Mesenteric fat pad (tissue), 1 donor: Measurements from ENCODE around the gene BCCIP. TPM values are rescaled to one million over a fixed set of nuclear protein-coding genes. Genes with fewer than 3 reads are reported as not detected.

Experiments used
- DNase-seq: peaks from one replicate; pipeline ENCODE4 v3.0.0-alpha.2; 2020; ENCODE audit warnings: low spot score
- total RNA-seq: library from RNA; stranded (reverse); fragmentation: NEBNext Ultra II Directional; extraction: Animal tissue kit (Norgen Biotek cat#: 25700); gene quantifications from one replicate; pipeline ENCODE4 v1.2.1, GENCODE V29; 2021
- donor health status: DM: yes; HTN: yes; CAD: no.

BCCIP gene
- total RNA-seq, 1 donor from 2014 or later: 57.7 TPM

DNA sequence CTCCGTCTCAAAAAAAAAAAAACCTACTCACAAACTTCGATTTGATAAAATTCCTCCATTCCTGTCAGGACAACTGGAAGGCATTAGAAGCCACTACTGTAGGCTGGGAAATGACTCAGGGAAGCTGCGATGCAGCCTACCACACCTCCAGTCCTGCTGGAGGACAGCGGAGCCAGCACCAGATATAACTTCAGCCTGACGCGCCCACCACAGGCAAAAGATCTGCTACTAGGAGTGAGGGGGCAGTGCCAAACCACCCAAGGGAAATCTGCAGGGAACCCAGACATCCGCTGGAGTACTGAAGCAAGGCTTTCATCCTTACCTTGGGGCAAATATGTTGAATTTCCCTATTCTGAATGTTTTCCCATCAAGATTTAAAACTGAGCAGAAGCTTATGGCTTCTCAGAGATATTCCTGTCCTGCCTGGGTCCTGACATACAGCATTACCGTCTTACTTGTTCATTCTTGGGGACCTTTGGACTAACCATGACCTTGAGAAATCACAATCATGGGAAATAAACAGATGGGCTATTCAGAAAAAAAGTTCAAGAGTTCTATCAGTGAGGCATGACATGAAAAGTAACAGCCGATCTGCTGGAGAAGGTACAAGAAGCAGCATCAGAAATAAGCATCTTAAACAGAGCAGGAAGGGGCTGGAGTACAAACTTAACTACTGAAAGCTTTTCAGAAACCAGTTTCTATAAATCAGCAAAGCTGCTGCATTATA, 20.4 kb downstream of the BCCIP start:
- no peak for DNase-seq

DNA sequence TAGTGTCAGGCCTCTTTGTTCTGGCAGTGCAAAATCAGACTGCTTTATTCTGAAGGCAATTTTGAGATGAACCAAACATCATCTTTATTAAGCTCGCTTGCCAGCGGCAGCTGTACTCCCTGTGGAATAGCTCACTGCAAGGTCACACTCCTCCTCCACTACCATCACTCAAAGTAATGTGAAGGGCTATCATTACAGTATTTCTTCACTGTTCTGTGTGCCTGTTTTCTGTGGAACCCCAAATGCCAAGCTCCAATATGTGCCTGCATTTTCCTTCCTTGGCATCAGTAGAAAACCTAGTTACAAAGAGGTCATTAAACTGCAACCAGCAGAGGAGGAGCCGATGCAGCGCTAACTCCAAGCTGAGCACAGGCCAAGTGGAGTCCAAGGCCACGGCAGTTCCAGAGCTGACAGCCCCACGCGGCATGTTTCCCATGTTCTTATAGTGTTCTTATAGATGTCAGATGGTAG, 21.4 kb downstream of the BCCIP start:
- no peak for DNase-seq

DNA sequence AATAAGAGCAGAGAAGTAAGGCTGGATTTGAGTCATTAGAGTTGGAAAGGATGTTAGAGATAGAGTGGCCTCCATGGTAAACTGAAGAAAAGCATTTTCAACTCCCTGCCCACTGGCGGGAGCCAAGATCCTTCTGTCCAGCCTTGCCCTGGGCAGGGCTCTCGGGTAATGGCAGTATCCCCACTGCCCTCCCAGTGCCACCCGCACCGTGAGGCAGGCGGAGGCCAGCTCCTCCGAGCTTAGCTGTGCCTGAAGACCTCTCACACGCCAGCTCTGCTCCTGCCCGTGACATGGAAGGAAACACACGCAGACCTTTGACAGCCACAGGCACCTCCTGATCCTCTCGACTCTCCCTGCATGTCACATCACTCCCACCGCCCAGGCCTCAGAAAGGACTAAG, 22.3 kb downstream of the BCCIP start:
- no peak for DNase-seq

DNA sequence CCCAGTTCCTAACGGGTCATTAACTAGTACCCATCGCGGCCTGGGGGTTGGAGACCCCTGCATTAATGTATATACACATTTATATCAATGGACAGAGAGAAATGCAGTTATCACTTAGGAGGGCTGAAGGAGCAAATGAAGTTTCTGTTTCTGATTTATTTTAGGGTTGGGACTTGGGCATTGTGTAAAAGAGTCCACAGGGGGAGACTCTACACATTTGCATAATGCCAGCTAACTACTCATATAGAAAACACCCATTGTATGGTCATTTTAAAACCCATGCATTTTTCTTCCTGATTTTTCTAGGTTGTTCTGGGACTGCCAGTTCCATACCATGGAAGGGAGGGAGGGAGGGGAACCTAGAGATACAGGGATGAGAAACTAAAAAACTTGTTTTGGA, 23.5 kb downstream of the BCCIP start:
- DNase-seq: no peak

DNA sequence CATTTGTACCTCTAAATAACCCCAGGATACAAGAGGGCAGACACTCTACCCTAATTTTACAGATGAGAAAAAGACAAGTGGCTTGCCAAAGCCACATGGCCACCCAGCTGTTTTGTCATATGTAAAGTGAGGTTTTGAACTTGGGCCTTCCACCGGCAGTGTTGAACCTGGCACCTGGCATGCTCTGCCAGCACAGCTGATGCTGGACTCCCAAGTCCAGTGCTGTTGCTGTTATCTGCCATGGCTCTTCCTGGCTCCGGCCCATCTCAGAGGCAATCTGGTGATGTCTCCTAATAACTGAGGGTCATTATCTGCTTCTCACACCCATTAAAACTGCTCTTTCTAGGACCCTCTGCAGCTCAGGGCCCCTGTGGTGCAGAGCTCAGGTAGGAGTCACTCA, 25.0 kb downstream of the BCCIP start:
- DNase-seq: no peak

DNA sequence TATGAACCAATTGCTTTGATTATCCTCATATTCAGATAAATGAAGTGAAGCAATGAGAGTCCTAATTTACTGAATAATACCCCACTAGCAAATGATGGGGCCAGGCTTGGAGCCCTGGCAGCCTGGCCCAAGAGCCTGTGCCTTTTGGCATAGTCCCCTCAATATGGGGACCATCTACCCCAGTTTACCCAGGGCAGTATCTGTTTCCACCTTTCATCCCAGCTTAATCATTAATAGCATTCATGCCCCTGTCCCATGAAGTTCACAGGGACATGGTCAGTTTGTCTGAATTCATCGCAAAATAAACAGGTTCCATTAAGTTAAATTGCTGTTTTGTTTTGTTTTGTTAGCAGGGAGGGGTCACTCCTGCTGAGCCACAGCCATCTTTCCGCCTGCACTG, 25.5 kb downstream of the BCCIP start:
- no peak for DNase-seq

DNA sequence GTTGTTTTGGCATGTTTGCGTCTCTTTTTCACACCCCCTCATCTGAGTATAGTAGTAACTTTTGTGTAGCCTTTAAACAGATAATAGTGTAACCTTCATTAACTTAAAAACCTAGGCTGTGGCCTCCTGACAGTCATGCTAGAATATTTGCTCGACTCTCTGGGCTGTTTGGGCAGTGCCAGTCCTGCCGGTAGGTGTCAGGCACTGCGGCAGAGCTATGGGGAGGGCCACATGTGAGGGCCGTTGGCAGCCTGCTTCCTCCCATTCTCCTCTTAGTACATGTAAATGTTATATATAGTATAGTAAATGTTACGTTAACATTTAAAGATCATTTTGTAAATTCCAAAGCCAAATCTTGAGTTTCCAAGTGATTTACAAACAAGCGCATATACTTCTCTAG, 26.1 kb downstream of the BCCIP start:
- no peak for DNase-seq

DNA sequence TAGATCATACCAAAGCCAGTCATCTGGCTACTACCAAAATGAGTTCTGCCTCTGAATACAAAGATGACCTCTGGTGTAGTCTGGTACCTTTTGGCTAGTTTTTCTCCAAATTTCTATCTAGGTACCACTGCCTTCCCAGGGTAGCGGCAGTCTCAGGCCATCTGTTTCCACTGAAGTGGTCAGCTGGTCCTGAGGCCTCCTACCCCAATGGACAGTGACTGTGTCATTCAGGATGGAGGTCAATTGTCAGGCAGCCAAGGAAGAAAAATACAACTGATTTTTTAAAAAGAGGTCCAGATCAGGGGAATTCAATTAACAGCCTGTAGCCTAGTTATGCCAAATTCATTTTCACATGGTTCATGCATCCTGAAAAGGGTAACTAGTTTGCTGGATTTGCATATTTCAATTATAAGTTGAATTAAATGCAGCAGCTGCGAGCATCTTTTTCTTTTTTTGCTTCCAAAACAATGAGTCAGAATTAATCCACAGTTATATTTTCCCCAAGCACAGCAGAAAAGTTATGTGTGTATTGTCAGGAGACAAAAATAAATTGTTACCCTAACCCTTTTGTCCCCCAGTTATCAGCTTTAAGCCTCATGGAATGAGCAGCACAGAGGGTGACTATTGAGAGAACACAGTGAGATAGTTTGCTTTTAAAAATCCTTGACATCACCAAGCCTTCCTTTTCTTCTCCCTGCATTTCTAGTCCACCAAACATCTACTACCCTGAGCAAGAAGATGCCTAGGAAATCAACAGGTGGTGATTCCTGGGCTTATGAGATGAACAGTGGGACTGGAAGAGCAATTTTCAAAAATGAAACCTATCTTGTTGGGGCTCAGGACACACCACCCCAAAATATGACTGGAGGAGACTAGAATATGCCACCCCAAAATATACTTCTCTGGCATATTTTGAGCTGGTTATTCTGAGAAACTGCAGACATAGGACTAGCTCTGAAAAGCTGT, 27.7 kb downstream of the BCCIP start:
- no peak for DNase-seq

DNA sequence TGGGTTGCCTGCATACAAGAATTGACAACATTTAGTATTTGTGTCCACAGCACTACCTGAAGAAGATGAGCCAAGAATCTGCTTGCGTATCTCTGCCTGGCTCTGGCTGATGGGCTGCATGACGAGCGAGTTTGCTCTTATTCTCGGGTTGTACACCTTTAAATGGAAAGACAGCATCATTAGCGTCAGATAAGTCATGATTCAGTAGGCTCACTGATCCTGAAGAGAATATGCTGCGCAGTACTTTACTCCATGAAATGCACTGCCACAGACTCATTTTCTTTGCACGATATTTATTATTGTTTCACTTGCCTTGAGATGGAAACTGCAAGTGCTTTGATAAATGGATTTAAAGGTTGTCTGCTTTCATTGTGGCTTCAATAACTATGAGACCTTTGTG, 29.1 kb downstream of the BCCIP start:
- DNase-seq: no peak

DNA sequence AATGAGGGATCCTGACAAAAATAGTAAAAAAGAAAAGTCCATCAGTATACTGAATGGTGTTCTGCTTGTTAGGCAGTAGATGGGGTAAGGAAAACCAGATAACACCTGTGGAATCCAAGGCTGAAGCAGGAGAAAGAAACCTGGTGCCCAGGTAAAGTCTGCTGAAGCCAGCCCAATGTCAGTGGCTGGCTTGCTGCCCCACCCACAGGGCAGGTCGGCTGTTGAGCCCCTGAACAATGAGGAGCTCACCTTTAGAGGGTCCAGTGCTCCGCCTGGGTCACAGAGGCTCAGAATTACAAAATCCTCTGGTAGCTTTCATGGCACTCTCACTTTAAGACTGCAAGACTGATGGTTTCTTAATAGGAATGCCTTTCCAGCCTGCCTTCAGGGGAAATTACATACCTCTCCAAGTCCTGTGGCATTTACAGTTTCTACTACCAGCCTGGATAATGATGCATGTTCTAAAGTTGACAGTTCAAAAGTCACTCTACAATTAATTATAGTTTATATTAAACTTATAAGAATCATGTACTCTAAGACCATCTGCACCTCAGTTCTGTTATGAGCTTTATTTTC, 33.9 kb downstream of the BCCIP start:
- DNase-seq: no peak

DNA sequence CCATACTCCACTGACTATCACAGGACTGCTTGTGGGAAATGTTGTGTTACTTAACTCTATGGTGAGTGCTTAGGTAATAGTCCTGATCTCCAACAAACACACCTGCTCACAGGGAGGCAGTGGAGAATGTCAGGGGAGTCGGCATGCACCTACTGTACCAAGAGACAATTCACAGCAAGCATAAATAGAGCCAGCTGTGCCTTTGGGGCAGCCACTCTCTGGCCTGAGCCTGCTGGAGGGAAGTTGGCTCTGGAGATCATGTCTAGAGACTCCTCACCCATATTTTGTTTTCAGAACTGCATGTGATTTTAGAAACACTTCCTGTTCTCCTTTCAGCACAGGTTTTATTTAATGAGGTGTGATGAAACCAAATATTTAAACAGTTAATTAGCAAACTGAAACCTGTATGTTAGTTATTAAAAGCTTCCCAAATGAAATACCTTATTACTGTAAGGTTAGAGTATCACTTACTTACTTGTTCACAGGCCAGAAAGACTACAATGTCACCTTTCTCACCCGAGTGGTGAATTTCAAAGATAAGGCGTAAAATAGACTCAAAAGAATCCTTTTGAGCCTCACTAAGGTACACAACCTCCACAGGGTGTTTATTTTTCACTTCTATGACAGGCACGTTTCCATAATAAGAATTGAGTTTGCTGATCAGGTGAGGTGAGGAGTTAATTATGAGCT, 35.9 kb downstream of the BCCIP start:
- DNase-seq: no peak

DNA sequence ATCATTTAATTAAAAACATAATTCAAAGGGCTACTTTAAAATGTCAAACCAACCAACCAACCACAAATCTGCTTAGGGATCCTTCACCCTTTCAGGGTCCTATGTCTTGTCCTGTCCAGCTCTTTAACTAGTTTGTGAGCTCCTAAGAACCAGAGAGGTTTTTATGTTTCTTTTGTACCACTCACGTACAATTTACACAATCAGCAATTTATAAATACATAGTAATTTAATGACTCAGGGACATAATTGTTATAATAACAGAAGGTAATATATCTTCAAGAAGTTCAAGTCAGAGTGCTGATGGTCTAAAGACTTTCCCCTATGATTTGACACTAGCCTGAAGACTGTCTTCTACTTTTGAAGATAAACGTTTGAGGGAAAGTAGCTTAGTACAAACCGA, 41.8 kb downstream of the BCCIP start:
- DNase-seq: no peak

DNA sequence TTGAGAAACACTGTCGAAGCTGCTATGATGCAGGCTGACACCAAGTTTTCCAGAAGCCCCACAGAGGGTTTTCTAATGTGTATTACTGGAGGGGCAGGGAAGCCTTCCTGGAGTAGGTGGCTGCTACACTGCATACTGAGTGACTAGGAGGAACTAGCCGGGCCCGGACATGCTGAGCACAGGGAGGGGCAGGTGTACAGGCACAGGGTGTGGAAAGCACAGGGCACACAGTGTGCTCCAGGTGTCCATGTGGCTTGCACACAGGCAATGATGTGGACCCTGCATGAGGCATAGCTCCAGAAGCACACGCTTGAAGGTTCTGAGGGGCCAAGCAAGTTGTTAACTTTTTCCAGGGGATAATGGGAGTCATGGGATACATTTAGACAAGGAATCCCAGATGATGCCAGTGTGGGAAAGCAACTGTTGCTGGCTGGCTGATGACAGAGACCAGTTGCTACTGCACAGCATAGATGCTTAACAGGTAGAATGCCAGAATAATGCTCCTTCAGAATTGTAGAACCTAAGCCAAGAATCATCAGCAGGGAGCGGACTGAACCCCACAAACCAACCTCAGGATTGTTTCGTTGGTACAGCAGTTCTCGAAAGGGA, 43.2 kb downstream of the BCCIP start:
- DNase-seq: no peak

DNA sequence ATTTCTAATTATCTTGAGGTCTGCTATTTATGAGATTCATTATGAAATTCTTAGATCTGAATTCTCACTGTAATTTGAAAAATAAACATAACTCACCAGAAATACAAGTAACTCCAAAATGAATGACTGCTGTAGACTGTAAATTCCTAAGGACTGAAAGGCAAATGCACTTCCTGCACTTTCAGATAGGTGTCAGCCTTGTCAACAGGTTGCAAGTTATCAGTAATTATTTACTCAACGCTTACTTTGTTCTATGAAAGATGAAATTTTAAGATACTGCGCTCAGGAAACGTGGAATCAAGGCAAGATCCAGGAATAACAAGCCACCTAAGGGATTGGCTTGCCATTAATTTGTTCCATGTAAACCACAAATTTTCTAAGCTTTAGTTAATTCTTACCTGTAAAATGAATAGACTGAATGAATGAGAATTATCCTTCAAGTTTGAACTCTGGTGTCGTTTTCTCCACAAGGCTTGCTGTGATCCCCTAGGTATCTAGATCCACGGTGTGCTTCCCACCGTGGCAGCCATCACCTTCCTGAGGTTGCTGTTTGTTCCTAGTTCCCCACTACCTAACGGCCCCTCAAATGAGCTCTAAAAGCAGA, 45.1 kb downstream of the BCCIP start:
- DNase-seq: no peak

DNA sequence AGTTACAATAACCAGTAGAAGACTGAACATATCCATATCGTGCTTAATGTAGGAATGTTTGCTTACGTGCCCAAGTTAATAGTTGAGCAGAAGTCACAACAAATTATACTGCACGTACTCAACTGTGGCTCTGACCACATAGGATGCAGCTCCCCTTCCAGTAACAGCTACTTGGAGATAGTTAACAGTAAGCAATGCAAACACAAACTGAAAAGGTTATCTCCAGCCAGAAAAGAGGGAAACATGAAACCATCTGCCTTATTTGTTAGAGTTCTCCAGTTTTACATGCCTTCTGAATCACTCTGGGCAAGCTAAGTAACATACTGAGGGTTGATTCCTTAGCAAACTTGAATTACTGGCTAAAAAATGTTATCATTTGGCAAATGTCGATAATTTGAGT, 48.0 kb downstream of the BCCIP start:
- no peak for DNase-seq

DNA sequence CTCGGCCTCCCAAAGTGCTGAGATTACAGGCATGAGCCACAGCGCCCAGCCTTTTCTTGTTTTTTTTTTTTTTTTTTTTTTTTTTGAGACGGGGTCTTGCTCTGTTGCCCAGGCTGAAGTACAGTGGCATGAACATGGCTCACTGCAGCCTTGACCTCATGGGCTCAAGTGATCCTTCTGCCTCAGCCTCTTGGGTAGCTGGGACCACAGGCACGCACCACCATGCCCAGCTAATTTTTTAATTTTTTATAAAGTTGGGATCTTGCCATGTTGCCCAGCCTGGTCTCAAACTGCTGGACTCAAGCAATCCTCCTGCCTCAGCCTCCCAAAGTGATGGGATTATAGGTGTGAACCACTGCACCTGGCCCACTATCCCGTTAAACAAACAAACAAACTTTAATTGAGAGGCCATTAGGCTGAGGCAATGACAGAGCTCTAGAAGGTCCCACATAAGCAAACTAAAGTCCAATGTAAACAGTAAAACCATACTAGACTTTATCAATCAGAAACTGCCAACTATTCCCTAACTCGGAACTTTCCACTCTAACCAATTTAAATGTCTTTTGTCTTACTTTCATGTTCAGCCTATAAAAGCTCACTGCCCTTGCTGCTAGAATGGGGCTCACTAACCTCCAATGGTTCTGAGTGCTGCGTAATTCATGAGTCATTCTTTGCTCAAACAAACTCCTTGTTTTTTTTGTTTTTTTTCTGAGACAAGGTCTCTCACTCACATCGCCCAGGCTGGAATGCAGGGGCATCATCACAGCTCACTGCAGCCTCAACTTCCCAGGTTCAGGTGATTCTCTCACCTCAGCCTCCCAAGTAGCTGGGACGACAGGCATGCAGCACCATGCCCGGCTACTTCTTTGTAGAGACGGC, 55.9 kb downstream of the BCCIP start:
- no peak for DNase-seq

DNA sequence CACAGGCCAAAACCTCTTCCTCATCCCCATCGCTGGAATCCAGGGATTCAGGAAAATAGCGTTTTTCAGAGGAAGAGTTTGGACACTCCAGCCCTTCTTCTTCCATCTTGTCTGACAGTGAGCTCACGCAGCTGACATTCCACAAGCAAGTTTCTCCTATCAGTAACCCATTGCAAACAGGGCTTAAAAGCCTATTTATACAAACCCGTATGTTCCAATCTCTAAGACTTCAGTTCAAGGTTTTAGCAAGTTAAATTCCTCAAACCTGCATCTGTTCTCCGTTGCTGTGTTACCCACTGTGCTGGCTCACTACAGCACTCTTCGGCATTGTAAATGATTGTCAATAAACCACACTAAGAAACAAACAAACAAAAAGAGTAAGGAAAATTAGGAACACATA, 57.4 kb downstream of the BCCIP start:
- no peak for DNase-seq

DNA sequence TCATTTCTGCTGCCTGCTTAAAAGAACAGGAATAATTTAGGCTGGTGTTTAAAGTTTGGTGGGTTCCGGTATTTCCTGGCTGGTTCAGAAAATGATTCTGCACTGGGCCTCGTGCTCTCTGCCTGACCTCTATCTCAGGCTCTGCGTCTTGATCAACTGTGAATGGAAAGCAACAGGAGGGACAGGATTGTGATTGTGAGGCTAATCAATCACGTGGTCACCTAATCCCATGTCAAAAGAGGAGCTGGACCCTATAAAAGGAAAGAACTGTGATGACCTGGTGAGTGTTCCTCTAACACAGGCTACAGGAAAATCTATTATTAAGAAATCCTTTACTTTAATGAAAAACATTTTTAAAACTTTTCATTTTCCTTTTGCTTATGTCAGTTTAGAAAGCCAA, 57.8 kb downstream of the BCCIP start, which contains the start of gene DHX32:
DHX32 (minus strand) TSS at position 101 of the 400 bp plus-strand sequence. CDS start 468 bp downstream, outside the sequence.
- no peak for DNase-seq

DNA sequence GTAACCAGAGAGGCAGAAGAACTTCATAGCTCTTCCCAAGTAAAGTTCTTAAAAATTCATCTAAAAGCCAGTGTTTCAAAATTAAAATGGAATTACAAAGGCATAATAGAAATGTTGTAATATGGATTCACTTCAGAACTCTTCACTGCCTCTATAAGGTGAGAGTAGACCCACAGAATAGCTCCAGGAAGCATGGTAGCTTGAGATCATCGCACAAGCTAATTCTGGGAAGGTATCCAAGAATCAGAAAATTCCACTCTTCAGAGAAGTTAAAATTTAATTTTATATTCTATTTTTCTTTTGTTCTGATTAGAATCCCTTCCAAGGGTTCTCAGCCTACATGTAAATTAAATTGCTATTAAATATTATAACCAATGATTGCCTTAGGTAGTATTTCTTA, 59.2 kb downstream of the BCCIP start:
- DNase-seq: no peak
